ENCODE measurements around the gene SIN3B.

Gene SIN3B

DNA sequence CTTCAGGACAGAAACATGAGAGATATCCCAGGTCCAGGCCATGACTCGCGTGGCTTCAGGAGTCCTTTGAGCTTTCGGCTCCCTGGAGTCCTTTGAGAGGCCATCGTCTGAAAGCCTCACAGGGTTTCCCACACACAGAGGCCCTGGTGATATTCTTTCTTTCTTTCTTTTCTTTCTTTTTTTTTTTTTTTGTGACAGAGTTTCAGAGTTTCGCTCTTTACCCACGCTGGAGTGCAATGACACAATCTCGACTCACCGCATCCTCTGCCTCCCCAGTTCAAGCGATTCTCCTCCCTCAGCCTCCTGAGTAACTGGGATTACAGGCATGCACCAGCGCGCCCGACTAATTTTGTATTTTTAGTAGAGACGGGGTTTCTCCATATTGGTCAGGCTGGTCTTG is 5.5 kb downstream of the SIN3B start:
- TF ChIP-seq CEBPB (IDR thresholded peaks at IDR 0.05) (no peak), REST (IDR thresholded peaks at IDR 0.05; ENCODE audit: low read depth) (no peak), FOXM1 (IDR thresholded peaks at IDR 0.05; ENCODE audit: borderline replicate concordance, low read depth) (no peak), TEAD4 (IDR thresholded peaks at IDR 0.05) (no peak), TCF12 (IDR thresholded peaks at IDR 0.05; ENCODE audit: low read depth) (no peak), TAF1 (IDR thresholded peaks at IDR 0.05; ENCODE audit: low read depth) (no peak), ZBTB7A (IDR thresholded peaks at IDR 0.05; ENCODE audit: low read depth) (no peak), NFIC (IDR thresholded peaks at IDR 0.05) (no peak), RAD21 (IDR thresholded peaks at IDR 0.05; ENCODE audit: low read depth) (no peak), CREB1 (IDR thresholded peaks at IDR 0.05; ENCODE audit: low read depth) (no peak), EP300 (IDR thresholded peaks at IDR 0.05; ENCODE audit: borderline replicate concordance) (no peak), EGR1 (IDR thresholded peaks at IDR 0.05) (no peak), YY1 (IDR thresholded peaks at IDR 0.05; ENCODE audit: low read depth) (no peak)
- TF ChIP-seq, protein P1, sequence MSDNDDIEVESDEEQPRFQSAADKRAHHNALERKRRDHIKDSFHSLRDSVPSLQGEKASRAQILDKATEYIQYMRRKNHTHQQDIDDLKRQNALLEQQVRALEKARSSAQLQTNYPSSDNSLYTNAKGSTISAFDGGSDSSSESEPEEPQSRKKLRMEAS (IDR thresholded peaks at IDR 0.05): no peak
- TF ChIP-seq, protein P2, sequence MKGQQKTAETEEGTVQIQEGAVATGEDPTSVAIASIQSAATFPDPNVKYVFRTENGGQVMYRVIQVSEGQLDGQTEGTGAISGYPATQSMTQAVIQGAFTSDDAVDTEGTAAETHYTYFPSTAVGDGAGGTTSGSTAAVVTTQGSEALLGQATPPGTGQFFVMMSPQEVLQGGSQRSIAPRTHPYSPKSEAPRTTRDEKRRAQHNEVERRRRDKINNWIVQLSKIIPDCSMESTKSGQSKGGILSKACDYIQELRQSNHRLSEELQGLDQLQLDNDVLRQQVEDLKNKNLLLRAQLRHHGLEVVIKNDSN (IDR thresholded peaks at IDR 0.05): no peak

GRCh38 chr19:16836115-16837034 is 7.2 kb downstream of the SIN3B start:
- no peak for TF ChIP-seq CREB1 (IDR thresholded peaks at IDR 0.05; ENCODE audit: low read depth)
- 0 out of 2 replicates have a peak, but pooled peaks have one; percentile 3 for TF ChIP-seq RAD21 (IDR thresholded peaks at IDR 0.05; ENCODE audit: low read depth)

DNA sequence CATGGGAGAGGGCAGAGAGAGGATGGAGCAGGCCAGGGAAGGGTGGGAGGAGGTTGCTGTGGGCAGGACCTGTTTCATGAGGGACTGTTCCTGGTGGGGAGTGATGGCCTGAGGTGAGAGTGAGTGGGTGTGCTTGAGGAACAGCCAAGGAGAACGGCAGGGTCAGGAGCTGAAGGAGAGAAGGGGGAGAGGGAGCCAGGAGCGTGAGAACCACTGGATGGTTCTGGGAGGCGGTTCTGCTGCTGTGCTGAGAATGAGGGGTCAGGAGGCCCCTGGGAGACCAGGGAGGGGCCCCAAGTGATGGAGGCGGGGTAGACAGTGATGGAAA is 7.8 kb downstream of the SIN3B start:
- no peak for TF ChIP-seq YY1 (IDR thresholded peaks at IDR 0.05; ENCODE audit: low read depth)
- TF ChIP-seq TAF1 (IDR thresholded peaks at IDR 0.05; ENCODE audit: low read depth): no peak
- TF ChIP-seq NFIC (IDR thresholded peaks at IDR 0.05): no peak
- TF ChIP-seq TEAD4 (IDR thresholded peaks at IDR 0.05): no peak
- no peak for TF ChIP-seq EP300 (IDR thresholded peaks at IDR 0.05; ENCODE audit: borderline replicate concordance)
- no peak for TF ChIP-seq REST (IDR thresholded peaks at IDR 0.05; ENCODE audit: low read depth)
- TF ChIP-seq CREB1 (IDR thresholded peaks at IDR 0.05; ENCODE audit: low read depth): no peak
- TF ChIP-seq ZBTB7A (IDR thresholded peaks at IDR 0.05; ENCODE audit: low read depth): no peak
- no peak for TF ChIP-seq CEBPB (IDR thresholded peaks at IDR 0.05)

DNA sequence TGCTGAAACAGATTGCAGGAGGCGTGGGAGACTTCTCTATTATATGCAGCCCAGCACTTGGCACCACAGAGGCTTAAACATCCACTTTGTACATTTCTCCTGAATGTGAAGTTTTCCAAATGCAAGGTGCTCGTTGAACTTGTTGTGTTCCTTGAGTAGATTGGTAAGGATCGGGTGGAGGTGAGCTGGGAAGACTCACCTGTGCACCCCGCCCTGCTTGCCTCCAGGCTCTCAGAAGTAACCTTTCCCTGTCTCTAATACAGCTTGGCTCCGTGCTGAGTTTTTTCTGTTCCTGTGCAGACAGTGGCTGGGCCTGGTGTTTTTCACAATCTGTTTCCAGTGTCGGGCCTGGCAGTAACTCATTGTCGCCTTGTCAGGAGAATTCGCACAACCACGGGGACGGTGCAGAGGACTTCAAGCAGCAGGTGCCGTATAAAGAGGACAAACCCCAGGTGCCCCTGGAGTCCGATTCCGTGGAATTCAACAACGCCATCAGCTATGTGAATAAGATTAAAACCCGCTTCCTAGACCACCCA is 12.3 kb downstream of the SIN3B start:
- no peak for TF ChIP-seq CEBPB (IDR thresholded peaks at IDR 0.05)
- no peak for TF ChIP-seq REST (IDR thresholded peaks at IDR 0.05; ENCODE audit: low read depth)
- TF ChIP-seq YY1 (IDR thresholded peaks at IDR 0.05; ENCODE audit: low read depth): no peak
- TF ChIP-seq EGR1 (IDR thresholded peaks at IDR 0.05): no peak
- TF ChIP-seq TAF1 (IDR thresholded peaks at IDR 0.05; ENCODE audit: low read depth): no peak
- no peak for TF ChIP-seq TEAD4 (IDR thresholded peaks at IDR 0.05)
- TF ChIP-seq EP300 (IDR thresholded peaks at IDR 0.05; ENCODE audit: borderline replicate concordance): no peak
- no peak for TF ChIP-seq TCF12 (IDR thresholded peaks at IDR 0.05; ENCODE audit: low read depth)
- TF ChIP-seq RAD21 (IDR thresholded peaks at IDR 0.05; ENCODE audit: low read depth): no peak
- TF ChIP-seq, protein P2 (IDR thresholded peaks at IDR 0.05): no peak
- no peak for TF ChIP-seq FOXM1 (IDR thresholded peaks at IDR 0.05; ENCODE audit: borderline replicate concordance, low read depth)
- TF ChIP-seq, protein P1 (IDR thresholded peaks at IDR 0.05): no peak
- TF ChIP-seq NFIC (IDR thresholded peaks at IDR 0.05): no peak
- no peak for TF ChIP-seq CREB1 (IDR thresholded peaks at IDR 0.05; ENCODE audit: low read depth)
- no peak for TF ChIP-seq ZBTB7A (IDR thresholded peaks at IDR 0.05; ENCODE audit: low read depth)

Measured in Ishikawa (cell line).